MCF 10A (cell line): ENCODE results near the gene C1orf21. TPM values are rescaled to one million over a fixed set of nuclear protein-coding genes. Genes with fewer than 3 reads are reported as not detected.

Experiments used
- BruUV-seq: library from RNA; stranded (reverse); fragments of 400-500 nt; replicated peaks from 2 replicates; lab custom pipeline; 2021; lab: Mats Ljungman, UMichigan
- CTCF ChIA-PET: fragments of 300-600 bp; sonication (Branson Sonifier 250); formaldehyde crosslinking; extraction: SDS; loops from one replicate; lab custom pipeline; 2021; ENCODE audit warnings: antibody characterized with exemption, inconsistent platforms; lab: Yijun Ruan, JAX
- POLR2A ChIA-PET: fragments of 300-600, 350-650 bp; sonication (Branson Sonifier 250); formaldehyde crosslinking; extraction: SDS; loops from one replicate; lab custom pipeline; 2020; ENCODE audit warnings: antibody characterized with exemption, inconsistent platforms; lab: Yijun Ruan, JAX
- DNase-seq: peaks from one replicate; pipeline ENCODE4 v3.0.0-alpha.2; 2018; ENCODE audit not compliant: unreplicated experiment
- H3K27ac Mint-ChIP-seq: one replicate; pipeline ENCODE4 v1.8.0; 2022; ENCODE audit warnings: mild to moderate bottlenecking, low read depth, mixed read lengths; ENCODE audit not compliant: unreplicated experiment
- H3K27me3 Mint-ChIP-seq: one replicate; pipeline ENCODE4 v1.8.0; 2022; ENCODE audit warnings: mixed read lengths; ENCODE audit not compliant: insufficient read depth, unreplicated experiment
- H3K36me3 Mint-ChIP-seq: one replicate; pipeline ENCODE4 v1.8.0; 2022; ENCODE audit warnings: mild to moderate bottlenecking, moderate library complexity, mixed read lengths; ENCODE audit not compliant: insufficient read depth, unreplicated experiment
- H3K4me1 Mint-ChIP-seq: one replicate; pipeline ENCODE4 v1.8.0; 2022; ENCODE audit warnings: mixed read lengths; ENCODE audit not compliant: insufficient read depth, unreplicated experiment
- H3K4me3 Mint-ChIP-seq: one replicate; pipeline ENCODE4 v1.8.0; 2022; ENCODE audit warnings: mild to moderate bottlenecking, moderate library complexity, mixed read lengths; ENCODE audit not compliant: unreplicated experiment
- H3K9me3 Mint-ChIP-seq: one replicate; pipeline ENCODE4 v1.8.0; 2022; ENCODE audit warnings: mixed read lengths; ENCODE audit not compliant: unreplicated experiment
- CTCF ChIP-seq: fragments of 200-600 bp; IDR thresholded peaks from one replicate; pipeline ENCODE4 v1.8.0; 2022; ENCODE audit warnings: antibody characterized with exemption, mild to moderate bottlenecking; ENCODE audit not compliant: unreplicated experiment
- intact Hi-C: fragments of 100-400 bp; cut with micrococcal nuclease; formaldehyde crosslinking; loops from 2 replicates; pipeline ENCODE4 v1.14.1; 2022
- total RNA-seq: library from RNA; stranded (reverse); gene quantifications from 2 replicates; pipeline ENCODE4 v1.2.3, GENCODE V29; 2022

The C1orf21 gene
- total RNA-seq, 1 experiment from 2014 or later = 23.2 TPM

GRCh38 chr1:184383772-184384323 is 3.0 kb upstream of the C1orf21 start:
- CTCF ChIA-PET = interaction anchor here (0.6 to 2.0 kb wide), 7 partner anchors 9 to 468 kb away, joined by 3 to 12 read pairs (median 3); no protein-coding TSS in a partner anchor
- intact Hi-C loops = loop anchor here (10.0 kb wide), 1 partner anchor 749 kb away; the partner anchor contains the start of gene ARPC5
- H3K27ac Mint-ChIP-seq = no peak overlapping the region

GRCh38 chr1:184385865-184386311 is 941 bp upstream of the C1orf21 start:
- POLR2A ChIA-PET = interaction anchor here (0.5 to 7.6 kb wide), 19 partner anchors 9 to 1493 kb away, joined by 3 to 93 read pairs (median 4); no protein-coding TSS in a partner anchor
- Mint-ChIP-seq H3K4me1 (peaks cover 21% of the 10 kb centered on the region), H3K27ac (peak overlapping the region; percentile 10), H3K9me3 (no peaks in the 10 kb centered on the region), H3K36me3 (no peaks in the 10 kb centered on the region), H3K27me3 (no peaks in the 10 kb centered on the region), H3K4me3 (peak overlapping the region; percentile 90)
- no peak for TF ChIP-seq CTCF
- no peak for DNase-seq
- CTCF ChIA-PET = interaction anchor here (1.1 to 2.1 kb wide), 5 partner anchors 20 to 310 kb away, joined by 3 to 10 read pairs (median 7); no protein-coding TSS in a partner anchor
- BruUV-seq = TSS peak; percentile 40
- intact Hi-C loops = loop anchor here (2.0 to 10.0 kb wide), 3 partner anchors 171 to 751 kb away; partner anchors contain the start of gene ARPC5

More at GRCh38 chr1:184383772-184384323, 3.0 kb upstream of the C1orf21 start:
- TF ChIP-seq CTCF = no peak
- POLR2A ChIA-PET = interaction anchor here (0.6 to 7.6 kb wide), 3 partner anchors 21 to 228 kb away, joined by 3 to 93 read pairs (median 3); no protein-coding TSS in a partner anchor
- DNase-seq = no peak
- no TSS peak for BruUV-seq
- no peaks in the 10 kb centered on the region for H3K27me3 Mint-ChIP-seq
- no peak overlapping the region for H3K4me3 Mint-ChIP-seq
- no peaks in the 10 kb centered on the region for H3K36me3 Mint-ChIP-seq
- no peaks in the 10 kb centered on the region for H3K9me3 Mint-ChIP-seq
- peaks cover 8% of the 10 kb centered on the region for H3K4me1 Mint-ChIP-seq

GRCh38 chr1:184387069-184387475 is 243 bp downstream of the C1orf21 start:
- no peaks in the 10 kb centered on the region for H3K27me3 Mint-ChIP-seq
- H3K27ac Mint-ChIP-seq = peak overlapping the region; percentile 24
- POLR2A ChIA-PET = interaction anchor here (0.6 to 7.6 kb wide), 46 partner anchors 9 to 1610 kb away, joined by 3 to 93 read pairs (median 4); partner anchors contain the start of genes EDEM3 and TSEN15
- intact Hi-C loops = loop anchor here (2.0 to 10.0 kb wide), 3 partner anchors 170 to 752 kb away; partner anchors contain the start of gene ARPC5
- DNase-seq = no peak
- H3K4me1 Mint-ChIP-seq = peaks cover 27% of the 10 kb centered on the region
- TF ChIP-seq CTCF = no peak
- no peaks in the 10 kb centered on the region for H3K9me3 Mint-ChIP-seq
- no TSS peak for BruUV-seq
- H3K36me3 Mint-ChIP-seq = no peaks in the 10 kb centered on the region
- peak overlapping the region; percentile 90 for H3K4me3 Mint-ChIP-seq
- CTCF ChIA-PET = interaction anchor here (0.6 to 2.1 kb wide), 17 partner anchors 23 to 311 kb away, joined by 3 to 10 read pairs (median 4); no protein-coding TSS in a partner anchor
